ENCODE data around the gene GTF2IRD1. TPM values are rescaled to one million over a fixed set of nuclear protein-coding genes. Genes with fewer than 3 reads are reported as not detected.
"Not testable (repeated sequence)": the region's sequence is repeated elsewhere in the genome, so short reads cannot be mapped to it uniquely, and the experiment has no call there.

Gene GTF2IRD1
- polyA plus RNA-seq, 3 donors, result not detected

GRCh38 chr7:74409571-74409970 lies 44.1 kb upstream of the GTF2IRD1 start:
- no peak overlapping the region for H3K4me3 ChIP-seq (replicated peaks in 1 of 3; ENCODE audit: low read depth in 2 of 3, low read length in 3 of 3)
- H3K9ac ChIP-seq (ENCODE audit: insufficient read depth, low read length, poor library complexity, severe bottlenecking), result no peak overlapping the region
- no peak overlapping the region for H3K27ac ChIP-seq (ENCODE audit: low read depth in 1 of 2, low read length in 2 of 2)
- no peak for TF ChIP-seq CTCF (IDR thresholded peaks at IDR 0.05)
- no peak for DNase-seq
- Mint-ChIP-seq H3K4me1 (peaks cover 4% of the 10 kb centered on the region), H3K36me3 (peaks cover 2% of the 10 kb centered on the region in 2 donors), H3K4me3 (no peak overlapping the region), H3K9me3 (no peaks in the 10 kb centered on the region), H3K27me3 (ENCODE audit: low read depth in 3 of 3) (peaks cover 0 to 8% (median 3%) of the 10 kb centered on the region in 3 donors), H3K27ac (peak overlapping the region in 1 of 7 donors; percentile 41)
- no peaks in the 10 kb centered on the region for H3K79me2 ChIP-seq (ENCODE audit: insufficient read depth, low read length)
- intact Hi-C loops (cut with micrococcal nuclease), result no loop called here
- no peaks in the 10 kb centered on the region for H3K27me3 ChIP-seq (ENCODE audit: control insufficient read depth in 2 of 2, insufficient read depth in 2 of 2, low read length in 2 of 2)
- H2AFZ ChIP-seq (ENCODE audit: insufficient read depth, low read depth, low read length, poor library complexity, severe bottlenecking), result no peak overlapping the region
- H3K4me1 ChIP-seq (ENCODE audit: control insufficient read depth in 1 of 2, insufficient read depth in 2 of 2, low read length in 2 of 2), result no peaks in the 10 kb centered on the region
- WGBS (ENCODE audit: insufficient coverage), result 89% methylated on average over 5 of the region's 7 CpGs
- no peak overlapping the region for H3K4me2 ChIP-seq (replicated peaks; ENCODE audit: extremely low read depth, low read length, poor library complexity, severe bottlenecking)
- no peaks in the 10 kb centered on the region for H3K9me3 ChIP-seq (replicated peaks in 1 of 2; ENCODE audit: control insufficient read depth in 1 of 2, insufficient read depth in 1 of 2, low read length in 2 of 2)
- no peaks in the 10 kb centered on the region for H4K20me1 ChIP-seq (ENCODE audit: insufficient read depth, low read length)
- H3K36me3 ChIP-seq (replicated peaks in 1 of 2; ENCODE audit: control insufficient read depth in 1 of 2, insufficient read depth in 2 of 2, low read length in 2 of 2), result peaks cover 3 to 4% of the 10 kb centered on the region in 2 donors

- intact Hi-C loops (cut with micrococcal nuclease), result loop anchor here in 1 of 2 donors (10.0 kb wide), 2 partner anchors 264 to 634 kb away; no protein-coding TSS in a partner anchor
- H3K4me1 ChIP-seq (ENCODE audit: control insufficient read depth in 1 of 2, insufficient read depth in 2 of 2, low read length in 2 of 2), result no peaks in the 10 kb centered on the region
- no peak for DNase-seq
Observed at GRCh38 chr7:74410772-74411171, 42.9 kb upstream of the GTF2IRD1 start.

GRCh38 chr7:74411571-74411970 lies 42.1 kb upstream of the GTF2IRD1 start:
- not testable (repeated sequence) for H3K4me3 ChIP-seq (replicated peaks in 1 of 3; ENCODE audit: low read depth in 2 of 3, low read length in 3 of 3); H3K27me3 Mint-ChIP-seq (ENCODE audit: low read depth in 3 of 3); H3K36me3 Mint-ChIP-seq; H3K36me3 ChIP-seq (replicated peaks in 1 of 2; ENCODE audit: control insufficient read depth in 1 of 2, insufficient read depth in 2 of 2, low read length in 2 of 2); H3K4me1 Mint-ChIP-seq; H3K27ac Mint-ChIP-seq; H3K4me2 ChIP-seq (replicated peaks; ENCODE audit: extremely low read depth, low read length, poor library complexity, severe bottlenecking); H2AFZ ChIP-seq (ENCODE audit: insufficient read depth, low read depth, low read length, poor library complexity, severe bottlenecking); H3K9ac ChIP-seq (ENCODE audit: insufficient read depth, low read length, poor library complexity, severe bottlenecking); H3K4me1 ChIP-seq (ENCODE audit: control insufficient read depth in 1 of 2, insufficient read depth in 2 of 2, low read length in 2 of 2); H3K79me2 ChIP-seq (ENCODE audit: insufficient read depth, low read length); H3K9me3 ChIP-seq (replicated peaks in 1 of 2; ENCODE audit: control insufficient read depth in 1 of 2, insufficient read depth in 1 of 2, low read length in 2 of 2); H3K27ac ChIP-seq (ENCODE audit: low read depth in 1 of 2, low read length in 2 of 2); H4K20me1 ChIP-seq (ENCODE audit: insufficient read depth, low read length); H3K27me3 ChIP-seq (ENCODE audit: control insufficient read depth in 2 of 2, insufficient read depth in 2 of 2, low read length in 2 of 2); H3K9me3 Mint-ChIP-seq; DNase-seq; H3K4me3 Mint-ChIP-seq
- intact Hi-C loops (cut with micrococcal nuclease), result loop anchor here in 1 of 2 donors (10.0 kb wide), 2 partner anchors 263 to 633 kb away; no protein-coding TSS in a partner anchor
- WGBS (ENCODE audit: insufficient coverage), result 67% methylated on average over 1 of the region's 5 CpGs

More at GRCh38 chr7:74410772-74411171, 42.9 kb upstream of the GTF2IRD1 start:
- peaks cover 0 to 8% (median 3%) of the 10 kb centered on the region in 3 donors for H3K27me3 Mint-ChIP-seq (ENCODE audit: low read depth in 3 of 3)
- H3K27ac Mint-ChIP-seq, result no peak overlapping the region
- no peaks in the 10 kb centered on the region for H3K9me3 ChIP-seq (replicated peaks in 1 of 2; ENCODE audit: control insufficient read depth in 1 of 2, insufficient read depth in 1 of 2, low read length in 2 of 2)
- no peak for TF ChIP-seq CTCF (IDR thresholded peaks at IDR 0.05)
- no peak overlapping the region for H3K27ac ChIP-seq (ENCODE audit: low read depth in 1 of 2, low read length in 2 of 2)
- no peaks in the 10 kb centered on the region for H3K36me3 Mint-ChIP-seq
- peaks cover 4% of the 10 kb centered on the region for H3K4me1 Mint-ChIP-seq
- H3K9ac ChIP-seq (ENCODE audit: insufficient read depth, low read length, poor library complexity, severe bottlenecking), result no peak overlapping the region
- H4K20me1 ChIP-seq (ENCODE audit: insufficient read depth, low read length), result no peaks in the 10 kb centered on the region
- no peak overlapping the region for H2AFZ ChIP-seq (ENCODE audit: insufficient read depth, low read depth, low read length, poor library complexity, severe bottlenecking)
- H3K9me3 Mint-ChIP-seq, result no peaks in the 10 kb centered on the region
- H3K27me3 ChIP-seq (ENCODE audit: control insufficient read depth in 2 of 2, insufficient read depth in 2 of 2, low read length in 2 of 2), result no peaks in the 10 kb centered on the region
- H3K79me2 ChIP-seq (ENCODE audit: insufficient read depth, low read length), result no peaks in the 10 kb centered on the region
- H3K4me3 ChIP-seq (replicated peaks in 1 of 3; ENCODE audit: low read depth in 2 of 3, low read length in 3 of 3), result no peak overlapping the region
- H3K4me2 ChIP-seq (replicated peaks; ENCODE audit: extremely low read depth, low read length, poor library complexity, severe bottlenecking), result no peak overlapping the region
- H3K36me3 ChIP-seq (replicated peaks in 1 of 2; ENCODE audit: control insufficient read depth in 1 of 2, insufficient read depth in 2 of 2, low read length in 2 of 2), result no peaks in the 10 kb centered on the region
- WGBS (ENCODE audit: insufficient coverage), result 70% methylated on average over 1 of the region's 2 CpGs
- no peak overlapping the region for H3K4me3 Mint-ChIP-seq

All from CD14-positive monocyte (primary cell).